CD4-positive, alpha-beta T cell (primary cell): ENCODE measurements around the gene SENP8. TPM values are rescaled to one million over a fixed set of nuclear protein-coding genes. Genes with fewer than 3 reads are reported as not detected.

Experiments
- ATAC-seq: fragments of 200-7000 bp; cut with Tn5 transposase; one replicate; pipeline ENCODE4 v1.10.0; 2022; ENCODE audit warnings: mild to moderate bottlenecking; ENCODE audit not compliant: poor library complexity
- CTCF ChIA-PET: fragments of 350-600 bp; sonication (Branson Sonifier 250); formaldehyde crosslinking; loops from one replicate; lab custom pipeline; 2021; ENCODE audit warnings: antibody characterized with exemption, inconsistent platforms; lab: Charles Lee
- POLR2A ChIA-PET: fragments of 350-600 bp; sonication (Branson Sonifier 250); formaldehyde crosslinking; loops from one replicate; lab custom pipeline; 2021; ENCODE audit warnings: antibody characterized with exemption, inconsistent platforms; lab: Charles Lee
- DNase-seq, 14 experiments: peaks; one replicate each; pipeline ENCODE4 v3.0.0-alpha.2; 2013 to 2020; ENCODE audit warnings: mixed read lengths in 2 of 14
- H3K27ac ChIP-seq, 2 donors: one replicate each; pipeline versions ENCODE4 v1.5.1 to v1.7.0; 2013; ENCODE audit warnings: low read length in 2 of 2, low read depth in 1 of 2, mild to moderate bottlenecking in 1 of 2
- H3K27me3 ChIP-seq, 2 experiments: 1 replicate in 1 of 2; 2 replicates in 1 of 2; pipeline versions ENCODE4 v1.6.1 to v1.7.0; 2013; ENCODE audit warnings: low read length in 2 of 2, control low read depth in 1 of 2, mild to moderate bottlenecking in 1 of 2, moderate library complexity in 1 of 2; ENCODE audit not compliant: insufficient read depth in 2 of 2, control insufficient read depth in 1 of 2
- H3K36me3 ChIP-seq: one replicate; pipeline ENCODE4 v1.6.1; 2013; ENCODE audit warnings: low read length, control low read depth; ENCODE audit not compliant: insufficient read depth
- H3K4me1 ChIP-seq: one replicate; pipeline ENCODE4 v1.6.1; 2013; ENCODE audit warnings: low read length, control low read depth; ENCODE audit not compliant: insufficient read depth
- H3K4me3 ChIP-seq: one replicate; pipeline ENCODE4 v1.5.1; 2013; ENCODE audit warnings: mild to moderate bottlenecking, low read length, moderate library complexity
- H3K9me3 ChIP-seq, 2 experiments: 1 replicate in 1 of 2; 2 replicates in 1 of 2; pipeline versions ENCODE4 v1.6.1 to v1.7.0; 2013; ENCODE audit warnings: low read length in 2 of 2, mild to moderate bottlenecking in 2 of 2, control low read depth in 1 of 2, moderate library complexity in 1 of 2; ENCODE audit not compliant: control insufficient read depth in 1 of 2, insufficient read depth in 1 of 2
- H3K27ac Mint-ChIP-seq: one replicate; pipeline ENCODE4 v1.8.0; 2020; ENCODE audit warnings: mixed read lengths
- H3K27me3 Mint-ChIP-seq: one replicate; pipeline ENCODE4 v1.8.0; 2021; ENCODE audit warnings: mixed read lengths
- H3K36me3 Mint-ChIP-seq: one replicate; pipeline ENCODE4 v1.8.0; 2021; ENCODE audit warnings: low read depth, mixed read lengths
- H3K4me1 Mint-ChIP-seq: one replicate; pipeline ENCODE4 v1.8.0; 2021; ENCODE audit warnings: low read depth, mixed read lengths
- H3K4me3 Mint-ChIP-seq: one replicate; pipeline ENCODE4 v1.8.0; 2020; ENCODE audit warnings: mild to moderate bottlenecking, mixed read lengths
- H3K9me3 Mint-ChIP-seq: one replicate; pipeline ENCODE4 v1.8.0; 2020; ENCODE audit warnings: mixed read lengths
- CTCF ChIP-seq: fragments of 200-600 bp; IDR thresholded peaks from one replicate; pipeline ENCODE4 v1.8.0; 2022; ENCODE audit warnings: antibody characterized with exemption, mild to moderate bottlenecking
- intact Hi-C, 2 experiments: fragments of 100-400 bp; cut with DNase I in 1 of 2; cut with micrococcal nuclease in 1 of 2; formaldehyde crosslinking; loops; one replicate each; pipeline versions ENCODE4 v1.15.1 to v1.9.0; 2023 to 2025; cut with DNase I, micrococcal nuclease
- total RNA-seq, 174 experiments: library from RNA in 2 of 174; stranded (reverse) in 2 of 174; gene quantifications; one replicate each; pipeline ENCODE4 v1.2.3 and lab custom pipeline; 2021 to 2026

Gene SENP8
- total RNA-seq, 2 experiments from 2014 or later: 0.14 TPM; not detected in 1

- intact Hi-C loops: no loop called here
- CTCF ChIA-PET: no interaction called here
- H3K9me3 Mint-ChIP-seq: no peaks in the 10 kb centered on the region
Observed at GRCh38 chr15:72173864-72174550, 55.8 kb downstream of the SENP8 start.

GRCh38 chr15:72174551-72175165, 56.5 kb downstream of the SENP8 start:
- intact Hi-C loops: no loop called here
- ATAC-seq (no peak), DNase-seq (no peak)
- no peaks in the 10 kb centered on the region for H3K36me3 Mint-ChIP-seq
- no peaks in the 10 kb centered on the region for H3K4me1 Mint-ChIP-seq
- H3K27ac ChIP-seq: no peak overlapping the region
- no peak overlapping the region for H3K4me3 ChIP-seq
- no peak overlapping the region for H3K27ac Mint-ChIP-seq
- H3K36me3 ChIP-seq: no peaks in the 10 kb centered on the region
- POLR2A ChIA-PET: no interaction called here
- CTCF ChIA-PET: no interaction called here
- no peaks in the 10 kb centered on the region for H3K27me3 Mint-ChIP-seq
- TF ChIP-seq CTCF: no peak
- H3K9me3 Mint-ChIP-seq: no peaks in the 10 kb centered on the region
- H3K4me1 ChIP-seq: no peaks in the 10 kb centered on the region
- H3K9me3 ChIP-seq: no peaks in the 10 kb centered on the region
- no peak overlapping the region for H3K4me3 Mint-ChIP-seq
- peaks cover 0 to 3% of the 10 kb centered on the region in 2 experiments for H3K27me3 ChIP-seq

More at GRCh38 chr15:72173864-72174550, 55.8 kb downstream of the SENP8 start:
- no peak for TF ChIP-seq CTCF
- no peak overlapping the region for H3K4me3 Mint-ChIP-seq
- no peak for ATAC-seq
- Histone ChIP-seq H3K36me3 (no peaks in the 10 kb centered on the region), H3K27ac (no peak overlapping the region), H3K9me3 (peaks cover 0 to 1% of the 10 kb centered on the region in 2 experiments), H3K4me3 (no peak overlapping the region), H3K27me3 (no peaks in the 10 kb centered on the region), H3K4me1 (no peaks in the 10 kb centered on the region)
- POLR2A ChIA-PET: no interaction called here
- no peaks in the 10 kb centered on the region for H3K27me3 Mint-ChIP-seq
- no peaks in the 10 kb centered on the region for H3K36me3 Mint-ChIP-seq
- H3K27ac Mint-ChIP-seq: no peak overlapping the region
- no peaks in the 10 kb centered on the region for H3K4me1 Mint-ChIP-seq
- DNase-seq: no peak

- no peaks in the 10 kb centered on the region for H3K4me1 Mint-ChIP-seq
- H3K27me3 ChIP-seq: peaks cover 0 to 6% of the 10 kb centered on the region in 2 experiments
- H3K27ac ChIP-seq: no peak overlapping the region
- intact Hi-C loops: no loop called here
- H3K27ac Mint-ChIP-seq: no peak overlapping the region
- H3K9me3 Mint-ChIP-seq: no peaks in the 10 kb centered on the region
- ChIA-PET POLR2A (no interaction called here), CTCF (no interaction called here)
- no peaks in the 10 kb centered on the region for H3K36me3 ChIP-seq
- H3K36me3 Mint-ChIP-seq: no peaks in the 10 kb centered on the region
- H3K27me3 Mint-ChIP-seq: no peaks in the 10 kb centered on the region
- no peaks in the 10 kb centered on the region for H3K4me1 ChIP-seq
- TF ChIP-seq CTCF: no peak
- no peak overlapping the region for H3K4me3 Mint-ChIP-seq
- no peak overlapping the region for H3K4me3 ChIP-seq
- DNase-seq (no peak), ATAC-seq (no peak)
- H3K9me3 ChIP-seq: no peaks in the 10 kb centered on the region
Observed at GRCh38 chr15:72175186-72176044, 57.2 kb downstream of the SENP8 start.
